ENCODE data around the gene SPRED2. TPM values are rescaled to one million over a fixed set of nuclear protein-coding genes. Genes with fewer than 3 reads are reported as not detected.

Gene SPRED2
- total RNA-seq, 2 experiments from 2014 or later = 9.5 to 12.7 TPM

GRCh38 chr2:65311049-65311448 lies 121.3 kb downstream of the SPRED2 start:
- no peak for DNase-seq
- CTCF ChIA-PET = no interaction called here
- POLR2A ChIA-PET = interaction anchor here (0.6 to 1.0 kb wide), 2 partner anchors 10 to 269 kb away, joined by 3 read pairs; no protein-coding TSS in a partner anchor
- peaks cover under 1% of the 10 kb centered on the region for H3K27me3 Mint-ChIP-seq (ENCODE audit: low read depth)
- H3K4me3 Mint-ChIP-seq = no peak overlapping the region
- peaks cover 9% of the 10 kb centered on the region for H3K4me1 Mint-ChIP-seq (ENCODE audit: low read depth)
- H3K27ac Mint-ChIP-seq = no peak overlapping the region
- no peak for ATAC-seq
- no peaks in the 10 kb centered on the region for H3K9me3 Mint-ChIP-seq (ENCODE audit: insufficient read depth)
- H3K36me3 Mint-ChIP-seq (ENCODE audit: low read depth) = peaks cover 18% of the 10 kb centered on the region

GRCh38 chr2:65309699-65310098 lies 122.7 kb downstream of the SPRED2 start:
- H3K4me3 Mint-ChIP-seq = no peak overlapping the region
- peaks cover 6% of the 10 kb centered on the region for H3K4me1 Mint-ChIP-seq (ENCODE audit: low read depth)
- H3K9me3 Mint-ChIP-seq (ENCODE audit: insufficient read depth) = no peaks in the 10 kb centered on the region
- peaks cover 15% of the 10 kb centered on the region for H3K36me3 Mint-ChIP-seq (ENCODE audit: low read depth)
- DNase-seq (no peak), ATAC-seq (no peak)
- ChIA-PET CTCF (interaction anchor here (1.3 kb wide), 2 partner anchors 9 to 15 kb away, joined by 3 to 4 read pairs; no protein-coding TSS in a partner anchor), POLR2A (no interaction called here)
- H3K27ac Mint-ChIP-seq = no peak overlapping the region
- peaks cover 6% of the 10 kb centered on the region for H3K27me3 Mint-ChIP-seq (ENCODE audit: low read depth)

- H3K36me3 Mint-ChIP-seq (ENCODE audit: low read depth) = no peaks in the 10 kb centered on the region
- DNase-seq = no peak
- H3K4me3 Mint-ChIP-seq = no peak overlapping the region
- H3K9me3 Mint-ChIP-seq (ENCODE audit: insufficient read depth) = no peaks in the 10 kb centered on the region
- POLR2A ChIA-PET = no interaction called here
- ATAC-seq = no peak
- CTCF ChIA-PET = no interaction called here
- peaks cover 14% of the 10 kb centered on the region for H3K27me3 Mint-ChIP-seq (ENCODE audit: low read depth)
- H3K27ac Mint-ChIP-seq = no peak overlapping the region
- peaks cover 23% of the 10 kb centered on the region for H3K4me1 Mint-ChIP-seq (ENCODE audit: low read depth)
Measured at GRCh38 chr2:65305934-65306333, 126.5 kb downstream of the SPRED2 start.

- CTCF ChIA-PET = interaction anchor here (0.8 to 2.1 kb wide), 6 partner anchors 19 to 272 kb away, joined by 3 to 15 read pairs (median 3); partner anchors contain the start of gene RAB1A
- peak overlapping the region; percentile 74 for H3K4me3 Mint-ChIP-seq
- POLR2A ChIA-PET = interaction anchor here (0.6 to 2.0 kb wide), 8 partner anchors 13 to 132 kb away, joined by 3 to 13 read pairs (median 4); partner anchors contain the start of genes ACTR2 and SPRED2
- H3K36me3 Mint-ChIP-seq (ENCODE audit: low read depth) = no peaks in the 10 kb centered on the region
- H3K9me3 Mint-ChIP-seq (ENCODE audit: insufficient read depth) = no peaks in the 10 kb centered on the region
- peaks cover 25% of the 10 kb centered on the region for H3K27me3 Mint-ChIP-seq (ENCODE audit: low read depth)
- ATAC-seq (peak; percentile 96), DNase-seq (peak; percentile 87)
- H3K27ac Mint-ChIP-seq = peak overlapping the region; percentile 94
- H3K4me1 Mint-ChIP-seq (ENCODE audit: low read depth) = peaks cover 58% of the 10 kb centered on the region
Measured at GRCh38 chr2:65300761-65301711, 131.4 kb downstream of the SPRED2 start.

GRCh38 chr2:65300134-65300760 lies 132.2 kb downstream of the SPRED2 start:
- DNase-seq (no peak), ATAC-seq (no peak)
- Mint-ChIP-seq H3K4me1 (ENCODE audit: low read depth) (peaks cover 58% of the 10 kb centered on the region), H3K27me3 (ENCODE audit: low read depth) (peaks cover 22% of the 10 kb centered on the region), H3K27ac (peak overlapping the region; percentile 94), H3K36me3 (ENCODE audit: low read depth) (no peaks in the 10 kb centered on the region), H3K9me3 (ENCODE audit: insufficient read depth) (no peaks in the 10 kb centered on the region), H3K4me3 (peak overlapping the region; percentile 74)
- ChIA-PET POLR2A (interaction anchor here (0.6 to 2.0 kb wide), 6 partner anchors 12 to 133 kb away, joined by 3 to 13 read pairs (median 3); partner anchors contain the start of genes ACTR2 and SPRED2), CTCF (interaction anchor here (0.8 to 1.8 kb wide), 4 partner anchors 128 to 273 kb away, joined by 3 to 5 read pairs (median 3); partner anchors contain the start of genes CEP68 and RAB1A)

GRCh38 chr2:65299246-65299645 lies 133.2 kb downstream of the SPRED2 start:
- Mint-ChIP-seq H3K27me3 (ENCODE audit: low read depth) (peaks cover 32% of the 10 kb centered on the region), H3K36me3 (ENCODE audit: low read depth) (no peaks in the 10 kb centered on the region), H3K4me3 (peak overlapping the region; percentile 28), H3K27ac (no peak overlapping the region), H3K4me1 (ENCODE audit: low read depth) (peaks cover 58% of the 10 kb centered on the region), H3K9me3 (ENCODE audit: insufficient read depth) (no peaks in the 10 kb centered on the region)
- ChIA-PET POLR2A (interaction anchor here (2.0 kb wide), 1 partner anchor 72 kb away, joined by 13 read pairs; the partner anchor contains the start of gene ACTR2), CTCF (interaction anchor here (1.8 kb wide), 1 partner anchor 243 kb away, joined by 3 read pairs; the partner anchor contains the start of gene CEP68)
- peak; percentile 50 for DNase-seq
- no peak for ATAC-seq

GRCh38 chr2:65298089-65298488 lies 134.3 kb downstream of the SPRED2 start:
- ATAC-seq (no peak), DNase-seq (no peak)
- H3K9me3 Mint-ChIP-seq (ENCODE audit: insufficient read depth) = no peaks in the 10 kb centered on the region
- H3K27ac Mint-ChIP-seq = no peak overlapping the region
- no peak overlapping the region for H3K4me3 Mint-ChIP-seq
- H3K36me3 Mint-ChIP-seq (ENCODE audit: low read depth) = no peaks in the 10 kb centered on the region
- peaks cover 56% of the 10 kb centered on the region for H3K4me1 Mint-ChIP-seq (ENCODE audit: low read depth)
- ChIA-PET CTCF (no interaction called here), POLR2A (interaction anchor here (0.6 to 1.0 kb wide), 2 partner anchors 20 to 47 kb away, joined by 3 read pairs; no protein-coding TSS in a partner anchor)
- peaks cover 33% of the 10 kb centered on the region for H3K27me3 Mint-ChIP-seq (ENCODE audit: low read depth)

GRCh38 chr2:65297544-65297943 lies 134.9 kb downstream of the SPRED2 start:
- ChIA-PET POLR2A (interaction anchor here (0.8 to 1.0 kb wide), 2 partner anchors 19 to 70 kb away, joined by 3 read pairs; partner anchors contain the start of gene ACTR2), CTCF (interaction anchor here (1.0 kb wide), 1 partner anchor 53 kb away, joined by 3 read pairs; no protein-coding TSS in a partner anchor)
- Mint-ChIP-seq H3K9me3 (ENCODE audit: insufficient read depth) (no peaks in the 10 kb centered on the region), H3K4me1 (ENCODE audit: low read depth) (peaks cover 52% of the 10 kb centered on the region), H3K36me3 (ENCODE audit: low read depth) (no peaks in the 10 kb centered on the region), H3K27ac (no peak overlapping the region), H3K27me3 (ENCODE audit: low read depth) (peaks cover 32% of the 10 kb centered on the region), H3K4me3 (no peak overlapping the region)
- DNase-seq (no peak), ATAC-seq (no peak)

- CTCF ChIA-PET = interaction anchor here (1.0 kb wide), 1 partner anchor 54 kb away, joined by 3 read pairs; no protein-coding TSS in a partner anchor
- DNase-seq (no peak), ATAC-seq (no peak)
- H3K27ac Mint-ChIP-seq = no peak overlapping the region
- no peak overlapping the region for H3K4me3 Mint-ChIP-seq
- H3K9me3 Mint-ChIP-seq (ENCODE audit: insufficient read depth) = no peaks in the 10 kb centered on the region
- peaks cover 27% of the 10 kb centered on the region for H3K27me3 Mint-ChIP-seq (ENCODE audit: low read depth)
- no peaks in the 10 kb centered on the region for H3K36me3 Mint-ChIP-seq (ENCODE audit: low read depth)
- peaks cover 46% of the 10 kb centered on the region for H3K4me1 Mint-ChIP-seq (ENCODE audit: low read depth)
- POLR2A ChIA-PET = interaction anchor here (0.7 to 0.8 kb wide), 2 partner anchors 69 to 130 kb away, joined by 3 read pairs; partner anchors contain the start of gene ACTR2
Measured at GRCh38 chr2:65296971-65297370, 135.4 kb downstream of the SPRED2 start.

GRCh38 chr2:65294701-65295100 lies 137.7 kb downstream of the SPRED2 start:
- DNase-seq (no peak), ATAC-seq (no peak)
- H3K9me3 Mint-ChIP-seq (ENCODE audit: insufficient read depth) = no peaks in the 10 kb centered on the region
- no peak overlapping the region for H3K27ac Mint-ChIP-seq
- no peaks in the 10 kb centered on the region for H3K36me3 Mint-ChIP-seq (ENCODE audit: low read depth)
- CTCF ChIA-PET = no interaction called here
- POLR2A ChIA-PET = interaction anchor here (0.6 kb wide), 1 partner anchor 12 kb away, joined by 3 read pairs; no protein-coding TSS in a partner anchor
- peaks cover 27% of the 10 kb centered on the region for H3K27me3 Mint-ChIP-seq (ENCODE audit: low read depth)
- H3K4me1 Mint-ChIP-seq (ENCODE audit: low read depth) = peaks cover 23% of the 10 kb centered on the region
- no peak overlapping the region for H3K4me3 Mint-ChIP-seq

GRCh38 chr2:65294136-65294535 lies 138.3 kb downstream of the SPRED2 start:
- POLR2A ChIA-PET = interaction anchor here (1.0 kb wide), 1 partner anchor 12 kb away, joined by 4 read pairs; no protein-coding TSS in a partner anchor
- Mint-ChIP-seq H3K4me3 (no peak overlapping the region), H3K27ac (no peak overlapping the region), H3K36me3 (ENCODE audit: low read depth) (no peaks in the 10 kb centered on the region), H3K4me1 (ENCODE audit: low read depth) (peaks cover 17% of the 10 kb centered on the region), H3K27me3 (ENCODE audit: low read depth) (peaks cover 27% of the 10 kb centered on the region), H3K9me3 (ENCODE audit: insufficient read depth) (no peaks in the 10 kb centered on the region)
- ATAC-seq (no peak), DNase-seq (no peak)
- CTCF ChIA-PET = no interaction called here

All from activated CD8-positive, alpha-beta T cell treated with anti-CD3 and anti-CD28 coated beads, Interleukin-2, amount 10 ng/mL, durations not matched to agents 7 days and 5 days (primary cell).